H1 (cell line): ENCODE measurements around the gene HADH. TPM values are rescaled to one million over a fixed set of nuclear protein-coding genes. Genes with fewer than 3 reads are reported as not detected.

Source experiments
- BCL11A ChIP-seq, 2 experiments: IDR thresholded peaks; one replicate each; pipeline ENCODE4 v1.6.1; 2011; ENCODE audit warnings: low read depth in 2 of 2, low read length in 2 of 2, mild to moderate bottlenecking in 2 of 2
- JUND ChIP-seq: IDR thresholded peaks from 2 replicates; pipeline ENCODE4 v1.6.1; 2011; ENCODE audit warnings: mild to moderate bottlenecking, improper control_type of control experiment, low read length
- KDM5A ChIP-seq: fragments of 200-600 bp; IDR thresholded peaks from 2 replicates; pipeline ENCODE4 v1.7.1; 2012; ENCODE audit warnings: mild to moderate bottlenecking, low read length, inconsistent platforms, mixed read lengths
- POLR2A ChIP-seq, 2 experiments: IDR thresholded peaks; 1 replicate in 1 of 2; 2 replicates in 1 of 2; pipeline ENCODE4 v1.6.1; 2011; ENCODE audit warnings: low read depth in 2 of 2, low read length in 2 of 2, mild to moderate bottlenecking in 2 of 2; ENCODE audit errors: control extremely low read depth in 1 of 2
- RNF2 ChIP-seq: fragments of 200-900, 300-1000 bp; sonication (generic); IDR thresholded peaks from 2 replicates; pipeline ENCODE4 v1.7.1; 2016; ENCODE audit warnings: borderline replicate concordance, low read depth, mild to moderate bottlenecking, antibody characterized with exemption, low read length; ENCODE audit not compliant: poor library complexity, severe bottlenecking; ENCODE audit errors: missing control alignments
- TAF1 ChIP-seq: IDR thresholded peaks from 2 replicates; pipeline ENCODE4 v1.6.1; 2011; ENCODE audit warnings: mild to moderate bottlenecking, low read depth, low read length
- polyA plus RNA-seq, 7 experiments: library from polyadenylated mRNA; depleted of rRNA in 3 of 7; stranded (reverse) in 5 of 7; unstranded in 2 of 7; fragments of >200 nt in 5 of 7; fragments of 200-250 nt in 2 of 7; gene quantifications; 1 replicate in 5 of 7; 2 replicates in 1 of 7; 4 replicates in 1 of 7; pipeline versions ENCODE4 v1.2.1 to v1.2.3, GENCODE V29; 2011 to 2013; ENCODE audit warnings: missing spikeins in 2 of 7, mixed read lengths in 2 of 7
- total RNA-seq: library from RNA; stranded (reverse); fragmentation: NEBNext Ultra II Directional; extraction: Animal tissue kit (Norgen Biotek cat#: 25700); gene quantifications from 2 replicates; pipeline ENCODE4 v1.2.1, GENCODE V29; 2021
- TF ChIP-seq, protein P1 (sequence below): fragments of 300-600 bp; sonication (generic); IDR thresholded peaks from 2 replicates; pipeline ENCODE4 v1.7.1; 2012; ENCODE audit warnings: low read length, moderate library complexity, mild to moderate bottlenecking, inconsistent platforms; ENCODE audit not compliant: insufficient replicate concordance

Gene HADH
- total and polyA plus RNA-seq, 2 of the 8 experiments (the other 6 are each of a cell fraction or from before 2014, with no cell fraction given), result 47.5 to 54.4 TPM

DNA sequence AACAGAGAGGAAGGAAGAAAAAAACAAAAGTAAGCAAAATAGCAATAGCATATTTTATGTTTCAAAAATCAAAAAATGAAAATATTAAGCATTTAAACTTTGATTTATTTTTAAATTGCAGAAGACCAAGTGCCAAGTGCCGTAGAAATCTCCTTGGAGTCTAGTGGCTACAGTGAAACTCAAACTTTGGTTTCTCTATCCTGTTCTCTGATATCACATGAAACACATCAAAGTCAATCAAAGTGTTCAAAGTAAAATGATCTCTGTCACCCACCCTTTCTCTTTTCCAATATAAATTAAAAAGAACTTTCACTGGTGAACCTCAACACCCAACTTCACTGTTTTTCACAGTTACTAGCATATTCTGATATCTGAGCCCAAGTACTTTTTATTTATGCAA is 81.1 kb downstream of the HADH start (continued):
- TF ChIP-seq, protein P1, sequence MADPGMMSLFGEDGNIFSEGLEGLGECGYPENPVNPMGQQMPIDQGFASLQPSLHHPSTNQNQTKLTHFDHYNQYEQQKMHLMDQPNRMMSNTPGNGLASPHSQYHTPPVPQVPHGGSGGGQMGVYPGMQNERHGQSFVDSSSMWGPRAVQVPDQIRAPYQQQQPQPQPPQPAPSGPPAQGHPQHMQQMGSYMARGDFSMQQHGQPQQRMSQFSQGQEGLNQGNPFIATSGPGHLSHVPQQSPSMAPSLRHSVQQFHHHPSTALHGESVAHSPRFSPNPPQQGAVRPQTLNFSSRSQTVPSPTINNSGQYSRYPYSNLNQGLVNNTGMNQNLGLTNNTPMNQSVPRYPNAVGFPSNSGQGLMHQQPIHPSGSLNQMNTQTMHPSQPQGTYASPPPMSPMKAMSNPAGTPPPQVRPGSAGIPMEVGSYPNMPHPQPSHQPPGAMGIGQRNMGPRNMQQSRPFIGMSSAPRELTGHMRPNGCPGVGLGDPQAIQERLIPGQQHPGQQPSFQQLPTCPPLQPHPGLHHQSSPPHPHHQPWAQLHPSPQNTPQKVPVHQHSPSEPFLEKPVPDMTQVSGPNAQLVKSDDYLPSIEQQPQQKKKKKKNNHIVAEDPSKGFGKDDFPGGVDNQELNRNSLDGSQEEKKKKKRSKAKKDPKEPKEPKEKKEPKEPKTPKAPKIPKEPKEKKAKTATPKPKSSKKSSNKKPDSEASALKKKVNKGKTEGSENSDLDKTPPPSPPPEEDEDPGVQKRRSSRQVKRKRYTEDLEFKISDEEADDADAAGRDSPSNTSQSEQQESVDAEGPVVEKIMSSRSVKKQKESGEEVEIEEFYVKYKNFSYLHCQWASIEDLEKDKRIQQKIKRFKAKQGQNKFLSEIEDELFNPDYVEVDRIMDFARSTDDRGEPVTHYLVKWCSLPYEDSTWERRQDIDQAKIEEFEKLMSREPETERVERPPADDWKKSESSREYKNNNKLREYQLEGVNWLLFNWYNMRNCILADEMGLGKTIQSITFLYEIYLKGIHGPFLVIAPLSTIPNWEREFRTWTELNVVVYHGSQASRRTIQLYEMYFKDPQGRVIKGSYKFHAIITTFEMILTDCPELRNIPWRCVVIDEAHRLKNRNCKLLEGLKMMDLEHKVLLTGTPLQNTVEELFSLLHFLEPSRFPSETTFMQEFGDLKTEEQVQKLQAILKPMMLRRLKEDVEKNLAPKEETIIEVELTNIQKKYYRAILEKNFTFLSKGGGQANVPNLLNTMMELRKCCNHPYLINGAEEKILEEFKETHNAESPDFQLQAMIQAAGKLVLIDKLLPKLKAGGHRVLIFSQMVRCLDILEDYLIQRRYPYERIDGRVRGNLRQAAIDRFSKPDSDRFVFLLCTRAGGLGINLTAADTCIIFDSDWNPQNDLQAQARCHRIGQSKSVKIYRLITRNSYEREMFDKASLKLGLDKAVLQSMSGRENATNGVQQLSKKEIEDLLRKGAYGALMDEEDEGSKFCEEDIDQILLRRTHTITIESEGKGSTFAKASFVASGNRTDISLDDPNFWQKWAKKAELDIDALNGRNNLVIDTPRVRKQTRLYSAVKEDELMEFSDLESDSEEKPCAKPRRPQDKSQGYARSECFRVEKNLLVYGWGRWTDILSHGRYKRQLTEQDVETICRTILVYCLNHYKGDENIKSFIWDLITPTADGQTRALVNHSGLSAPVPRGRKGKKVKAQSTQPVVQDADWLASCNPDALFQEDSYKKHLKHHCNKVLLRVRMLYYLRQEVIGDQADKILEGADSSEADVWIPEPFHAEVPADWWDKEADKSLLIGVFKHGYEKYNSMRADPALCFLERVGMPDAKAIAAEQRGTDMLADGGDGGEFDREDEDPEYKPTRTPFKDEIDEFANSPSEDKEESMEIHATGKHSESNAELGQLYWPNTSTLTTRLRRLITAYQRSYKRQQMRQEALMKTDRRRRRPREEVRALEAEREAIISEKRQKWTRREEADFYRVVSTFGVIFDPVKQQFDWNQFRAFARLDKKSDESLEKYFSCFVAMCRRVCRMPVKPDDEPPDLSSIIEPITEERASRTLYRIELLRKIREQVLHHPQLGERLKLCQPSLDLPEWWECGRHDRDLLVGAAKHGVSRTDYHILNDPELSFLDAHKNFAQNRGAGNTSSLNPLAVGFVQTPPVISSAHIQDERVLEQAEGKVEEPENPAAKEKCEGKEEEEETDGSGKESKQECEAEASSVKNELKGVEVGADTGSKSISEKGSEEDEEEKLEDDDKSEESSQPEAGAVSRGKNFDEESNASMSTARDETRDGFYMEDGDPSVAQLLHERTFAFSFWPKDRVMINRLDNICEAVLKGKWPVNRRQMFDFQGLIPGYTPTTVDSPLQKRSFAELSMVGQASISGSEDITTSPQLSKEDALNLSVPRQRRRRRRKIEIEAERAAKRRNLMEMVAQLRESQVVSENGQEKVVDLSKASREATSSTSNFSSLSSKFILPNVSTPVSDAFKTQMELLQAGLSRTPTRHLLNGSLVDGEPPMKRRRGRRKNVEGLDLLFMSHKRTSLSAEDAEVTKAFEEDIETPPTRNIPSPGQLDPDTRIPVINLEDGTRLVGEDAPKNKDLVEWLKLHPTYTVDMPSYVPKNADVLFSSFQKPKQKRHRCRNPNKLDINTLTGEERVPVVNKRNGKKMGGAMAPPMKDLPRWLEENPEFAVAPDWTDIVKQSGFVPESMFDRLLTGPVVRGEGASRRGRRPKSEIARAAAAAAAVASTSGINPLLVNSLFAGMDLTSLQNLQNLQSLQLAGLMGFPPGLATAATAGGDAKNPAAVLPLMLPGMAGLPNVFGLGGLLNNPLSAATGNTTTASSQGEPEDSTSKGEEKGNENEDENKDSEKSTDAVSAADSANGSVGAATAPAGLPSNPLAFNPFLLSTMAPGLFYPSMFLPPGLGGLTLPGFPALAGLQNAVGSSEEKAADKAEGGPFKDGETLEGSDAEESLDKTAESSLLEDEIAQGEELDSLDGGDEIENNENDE, result no peak
- TF ChIP-seq KDM5A (no peak), POLR2A (IDR thresholded peaks at IDR 0.05; ENCODE audit: control extremely low read depth in 1 of 2, low read depth in 2 of 2, low read length in 2 of 2) (no peak), BCL11A (IDR thresholded peaks at IDR 0.05; ENCODE audit: low read depth in 2 of 2, low read length in 2 of 2) (no peak), TAF1 (no peak), JUND (no peak), RNF2 (no peak)
